GM21447 (cell line): ENCODE measurements around the gene SAMD4B.

Experiments
- ATAC-seq: cut with Tn5 transposase; IDR thresholded peaks from one replicate; pipeline ENCODE4 v1.9.1; 2021; ENCODE audit not compliant: unreplicated experiment

Gene SAMD4B

GRCh38 chr19:39389631-39390414, 47.6 kb downstream of the SAMD4B start:
- ATAC-seq: no peak

- peak; percentile 19 for ATAC-seq
Observed at GRCh38 chr19:39390451-39390750, 48.2 kb downstream of the SAMD4B start.

- peak; percentile 92 for ATAC-seq
Observed at GRCh38 chr19:39390751-39391437, 48.7 kb downstream of the SAMD4B start, which contains the start of the genes MED29 and PAF1. TSS of gene MED29 (plus strand) at chr19:39391378. CDS start at chr19:39391423, 45 bp downstream. TSS of gene PAF1 (minus strand) at chr19:39391106. CDS start at chr19:39390864, 242 bp downstream.

GRCh38 chr19:39397360-39398296, 55.4 kb downstream of the SAMD4B start:
- ATAC-seq: no peak

- no peak for ATAC-seq
Observed at GRCh38 chr19:39398297-39398864, 56.2 kb downstream of the SAMD4B start.

- no peak for ATAC-seq
Observed at GRCh38 chr19:39399668-39400050, 57.4 kb downstream of the SAMD4B start.

- no peak for ATAC-seq
Observed at GRCh38 chr19:39400061-39400460, 57.8 kb downstream of the SAMD4B start.

- no peak for ATAC-seq
Observed at GRCh38 chr19:39401070-39401548, 58.9 kb downstream of the SAMD4B start.

- no peak for ATAC-seq
Observed at GRCh38 chr19:39401549-39402345, 59.5 kb downstream of the SAMD4B start.

GRCh38 chr19:39402346-39403300, 60.4 kb downstream of the SAMD4B start:
- ATAC-seq: no peak

GRCh38 chr19:39403331-39404312, 61.4 kb downstream of the SAMD4B start:
- no peak for ATAC-seq

- ATAC-seq: no peak
Observed at GRCh38 chr19:39405261-39405957, 63.2 kb downstream of the SAMD4B start.

GRCh38 chr19:39405958-39406655, 63.9 kb downstream of the SAMD4B start:
- ATAC-seq: no peak

- ATAC-seq: no peak
Observed at GRCh38 chr19:39406656-39407409, 64.6 kb downstream of the SAMD4B start, which contains the start of gene ZFP36. TSS of gene ZFP36 (plus strand) at chr19:39406847. CDS start at chr19:39406905, 58 bp downstream.

GRCh38 chr19:39407410-39407659, 65.1 kb downstream of the SAMD4B start:
- no peak for ATAC-seq
